Activated T-helper 17 cell treated with anti-CD3 and anti-CD28 coated beads, Interleukin-2, amount 50 U/mL, for 72 hours (primary cell): ENCODE data around the gene WDFY4. TPM values are rescaled to one million over a fixed set of nuclear protein-coding genes. Genes with fewer than 3 reads are reported as not detected.

Experiments
- ATAC-seq: fragments of 150-1000 bp; cut with Tn5 transposase; replicated peaks from 2 replicates; pipeline ENCODE4 v1.10.0; 2021; ENCODE audit warnings: mild to moderate bottlenecking, moderate library complexity
- H3K27ac Mint-ChIP-seq: one replicate; pipeline ENCODE4 v1.8.0; 2022; ENCODE audit warnings: mixed read lengths
- H3K27me3 Mint-ChIP-seq: one replicate; pipeline ENCODE4 v1.8.0; 2022; ENCODE audit warnings: mixed read lengths
- H3K36me3 Mint-ChIP-seq: one replicate; pipeline ENCODE4 v1.8.0; 2022; ENCODE audit warnings: low read depth, mild to moderate bottlenecking, mixed read lengths
- H3K4me1 Mint-ChIP-seq: one replicate; pipeline ENCODE4 v1.8.0; 2022; ENCODE audit warnings: mixed read lengths
- H3K4me3 Mint-ChIP-seq: one replicate; pipeline ENCODE4 v1.8.0; 2022; ENCODE audit warnings: mild to moderate bottlenecking, mixed read lengths
- H3K9me3 Mint-ChIP-seq: one replicate; pipeline ENCODE4 v1.8.0; 2022; ENCODE audit warnings: mixed read lengths
- total RNA-seq, 2 donors: library from RNA; stranded (reverse); gene quantifications; one replicate each; pipeline ENCODE4 v1.2.3, GENCODE V29; 2022

The WDFY4 gene
- total RNA-seq, 2 donors from 2014 or later, result 0.35 to 0.90 TPM

DNA sequence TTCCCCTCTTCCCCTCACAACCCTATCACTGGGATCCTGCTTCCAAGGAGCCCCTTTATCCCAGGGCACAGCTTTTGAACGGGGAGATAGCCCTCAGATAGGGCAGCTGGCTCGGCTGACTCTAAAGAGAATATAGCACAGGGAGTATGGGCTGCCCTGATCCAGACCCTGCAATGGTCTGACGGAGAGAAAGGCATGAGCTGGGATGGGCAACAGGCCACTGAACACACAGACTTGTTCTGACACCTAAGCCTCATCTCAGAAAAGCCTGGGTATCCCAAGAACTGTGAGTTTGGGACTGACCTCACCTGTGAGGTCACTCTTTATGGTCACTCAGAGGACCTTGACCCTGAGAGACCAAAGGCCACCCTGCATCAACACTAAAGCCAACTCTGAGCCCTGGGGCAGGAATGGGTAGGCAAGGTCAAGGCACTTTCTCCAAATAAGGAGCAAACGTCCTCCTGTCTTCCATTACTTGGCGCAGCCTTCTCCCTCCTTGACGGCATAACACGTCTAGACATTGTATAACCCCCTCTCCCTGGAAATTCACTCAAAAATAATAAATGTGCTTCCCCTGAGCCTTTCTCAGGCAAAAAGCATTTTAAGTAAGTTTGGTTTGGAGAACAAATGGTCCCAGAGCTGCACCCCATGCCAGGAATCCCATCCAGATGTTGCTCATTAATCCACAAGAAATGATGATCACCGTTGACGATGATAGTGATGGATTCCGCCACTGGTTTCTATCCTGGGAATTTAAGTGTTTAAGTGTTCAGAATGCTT is 263.2 kb downstream of the WDFY4 start:
- ATAC-seq, result no peak
- H3K9me3 Mint-ChIP-seq, result no peaks in the 10 kb centered on the region
- H3K4me3 Mint-ChIP-seq, result no peak overlapping the region
- no peaks in the 10 kb centered on the region for H3K36me3 Mint-ChIP-seq
- H3K27ac Mint-ChIP-seq, result no peak overlapping the region
- peaks cover 7% of the 10 kb centered on the region for H3K27me3 Mint-ChIP-seq
- no peaks in the 10 kb centered on the region for H3K4me1 Mint-ChIP-seq

DNA sequence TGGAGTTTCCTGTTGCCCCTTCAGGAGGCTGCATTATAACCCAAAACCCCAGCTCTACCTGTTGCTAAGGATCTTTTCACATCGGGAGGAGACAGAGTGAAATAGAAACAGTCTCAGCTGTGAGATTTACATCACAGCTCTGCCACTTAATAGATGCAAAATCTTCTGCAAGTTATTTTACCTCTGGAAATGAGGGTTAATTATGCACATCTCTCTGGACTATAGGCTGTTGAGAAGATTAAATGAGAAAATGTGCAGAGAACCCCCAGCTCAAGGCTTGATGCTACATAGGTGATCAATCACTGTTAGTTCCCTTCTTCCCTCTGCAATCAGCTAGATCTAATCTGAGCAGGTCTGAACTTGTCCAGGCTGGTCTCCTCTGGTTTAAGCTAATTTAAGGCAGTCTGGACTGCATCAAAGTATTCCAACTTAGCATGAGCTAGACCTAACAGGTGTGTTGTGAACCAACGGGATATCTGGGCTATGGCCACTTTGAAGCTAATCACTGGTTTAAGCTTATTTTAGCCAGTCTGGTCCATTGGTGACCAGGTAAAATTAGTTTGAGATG is 263.9 kb downstream of the WDFY4 start:
- Mint-ChIP-seq H3K27ac (no peak overlapping the region), H3K36me3 (no peaks in the 10 kb centered on the region)

DNA sequence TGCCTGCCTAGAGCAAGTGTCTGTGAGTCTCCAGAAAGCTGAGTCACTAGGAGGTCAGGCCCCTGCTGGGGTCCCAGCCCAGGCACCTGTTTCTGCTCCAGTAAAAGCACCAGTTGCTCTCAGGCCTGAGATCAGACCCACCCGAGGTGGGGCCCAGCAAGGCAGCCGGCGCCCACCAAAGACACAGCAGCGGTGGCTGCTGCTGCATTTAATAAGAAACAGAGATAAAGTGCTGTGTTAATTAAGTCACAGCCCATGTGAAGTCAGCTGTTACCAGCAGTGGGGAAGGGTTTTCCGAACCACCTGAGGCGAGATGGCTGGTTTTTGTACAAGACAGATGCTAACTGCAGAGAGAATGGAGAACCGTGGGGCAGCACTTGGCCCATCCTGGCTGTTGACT is 267.0 kb downstream of the WDFY4 start:
- Mint-ChIP-seq H3K4me1 (no peaks in the 10 kb centered on the region), H3K4me3 (no peak overlapping the region), H3K36me3 (no peaks in the 10 kb centered on the region), H3K27me3 (peaks cover 10% of the 10 kb centered on the region), H3K9me3 (no peaks in the 10 kb centered on the region), H3K27ac (no peak overlapping the region)
- no peak for ATAC-seq

More for the DNA sequence above, 263.9 kb downstream of the WDFY4 start:
- Mint-ChIP-seq H3K4me3 (no peak overlapping the region), H3K9me3 (no peaks in the 10 kb centered on the region), H3K27me3 (peaks cover 7% of the 10 kb centered on the region), H3K4me1 (no peaks in the 10 kb centered on the region)
- ATAC-seq, result no peak

DNA sequence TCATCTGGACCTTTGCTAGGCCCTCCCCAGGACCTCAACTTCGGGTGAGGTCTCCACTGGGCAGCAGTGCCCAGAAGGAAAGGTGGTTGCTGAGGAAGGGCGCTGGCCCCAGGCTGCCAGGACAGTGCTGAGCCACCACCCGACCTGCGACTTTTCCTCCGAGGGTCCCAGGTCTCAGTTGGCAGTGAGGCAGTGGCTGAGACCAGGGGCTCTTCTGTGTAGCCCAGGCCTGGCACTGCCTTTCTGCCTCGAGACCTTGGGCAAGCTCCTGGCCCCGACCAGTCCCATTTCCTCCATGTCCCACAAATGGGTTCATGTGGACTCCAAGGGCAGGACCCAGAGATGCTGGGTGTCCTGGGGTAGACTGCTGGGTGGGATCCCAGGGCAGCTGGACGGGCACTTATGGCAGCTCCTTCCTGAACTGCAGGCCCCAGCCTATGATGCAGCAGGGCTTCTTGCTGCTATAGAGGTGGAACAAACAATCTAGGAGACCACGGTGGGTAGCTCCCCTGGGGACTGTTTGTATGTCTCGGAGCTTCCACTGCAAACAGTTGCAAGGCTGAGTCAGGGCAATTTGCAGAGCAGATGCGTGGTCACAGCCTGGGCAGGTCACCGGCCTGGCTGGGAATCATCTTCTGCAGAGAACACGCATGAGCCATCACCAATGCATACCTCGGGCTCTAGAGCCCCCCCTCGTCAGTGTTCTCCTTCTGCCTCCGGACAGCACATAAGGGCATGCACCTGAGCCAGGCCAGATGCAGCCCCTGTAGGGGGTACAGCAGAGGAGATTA is 272.9 kb downstream of the WDFY4 start:
- no peak for ATAC-seq
- Mint-ChIP-seq H3K27ac (no peak overlapping the region), H3K27me3 (peaks cover 13% of the 10 kb centered on the region), H3K4me3 (no peak overlapping the region), H3K9me3 (no peaks in the 10 kb centered on the region), H3K4me1 (no peaks in the 10 kb centered on the region), H3K36me3 (no peaks in the 10 kb centered on the region)

- no peak for ATAC-seq
Measured at GRCh38 chr10:48958598-48959190, 274.0 kb downstream of the WDFY4 start.

GRCh38 chr10:48964038-48964437 is 279.4 kb downstream of the WDFY4 start:
- no peaks in the 10 kb centered on the region for H3K36me3 Mint-ChIP-seq
- no peaks in the 10 kb centered on the region for H3K9me3 Mint-ChIP-seq
- no peak overlapping the region for H3K27ac Mint-ChIP-seq
- H3K4me1 Mint-ChIP-seq, result no peaks in the 10 kb centered on the region
- no peak for ATAC-seq
- peaks cover 20% of the 10 kb centered on the region for H3K27me3 Mint-ChIP-seq
- no peak overlapping the region for H3K4me3 Mint-ChIP-seq

More at GRCh38 chr10:48958598-48959190, 274.0 kb downstream of the WDFY4 start:
- no peak overlapping the region for H3K27ac Mint-ChIP-seq
- H3K9me3 Mint-ChIP-seq, result no peaks in the 10 kb centered on the region
- no peaks in the 10 kb centered on the region for H3K4me1 Mint-ChIP-seq
- H3K4me3 Mint-ChIP-seq, result no peak overlapping the region
- no peaks in the 10 kb centered on the region for H3K36me3 Mint-ChIP-seq
- peaks cover 13% of the 10 kb centered on the region for H3K27me3 Mint-ChIP-seq

DNA sequence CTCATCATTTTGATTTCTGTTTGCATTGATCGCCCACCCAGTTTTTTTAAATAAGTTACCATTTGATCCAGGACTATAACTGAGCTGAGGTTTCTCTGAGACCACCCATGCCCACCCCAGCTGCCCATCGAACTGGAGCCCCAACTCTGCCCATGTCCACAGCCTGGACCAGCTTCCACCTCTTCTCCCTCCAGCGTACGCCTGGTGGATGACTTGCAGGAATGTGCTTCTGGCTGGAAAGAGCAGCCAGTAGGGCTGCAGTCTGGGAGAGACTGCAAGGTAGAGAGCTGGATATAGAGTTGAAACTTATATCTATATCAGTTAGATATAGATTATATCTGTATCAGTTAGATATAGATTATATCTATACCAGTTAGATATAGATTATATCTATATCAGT is 280.8 kb downstream of the WDFY4 start:
- no peak overlapping the region for H3K27ac Mint-ChIP-seq
- no peaks in the 10 kb centered on the region for H3K36me3 Mint-ChIP-seq
- H3K4me3 Mint-ChIP-seq, result no peak overlapping the region
- peaks cover 20% of the 10 kb centered on the region for H3K27me3 Mint-ChIP-seq
- no peaks in the 10 kb centered on the region for H3K4me1 Mint-ChIP-seq
- H3K9me3 Mint-ChIP-seq, result no peaks in the 10 kb centered on the region
- no peak for ATAC-seq

GRCh38 chr10:48968036-48968435 is 283.4 kb downstream of the WDFY4 start:
- Mint-ChIP-seq H3K36me3 (no peaks in the 10 kb centered on the region), H3K27ac (no peak overlapping the region), H3K4me1 (no peaks in the 10 kb centered on the region), H3K4me3 (no peak overlapping the region), H3K27me3 (peaks cover 15% of the 10 kb centered on the region), H3K9me3 (no peaks in the 10 kb centered on the region)
- no peak for ATAC-seq

GRCh38 chr10:48970046-48970445 is 285.4 kb downstream of the WDFY4 start:
- Mint-ChIP-seq H3K27me3 (peaks cover 16% of the 10 kb centered on the region), H3K9me3 (no peaks in the 10 kb centered on the region), H3K36me3 (no peaks in the 10 kb centered on the region), H3K4me3 (no peak overlapping the region), H3K4me1 (no peaks in the 10 kb centered on the region), H3K27ac (no peak overlapping the region)
- no peak for ATAC-seq

DNA sequence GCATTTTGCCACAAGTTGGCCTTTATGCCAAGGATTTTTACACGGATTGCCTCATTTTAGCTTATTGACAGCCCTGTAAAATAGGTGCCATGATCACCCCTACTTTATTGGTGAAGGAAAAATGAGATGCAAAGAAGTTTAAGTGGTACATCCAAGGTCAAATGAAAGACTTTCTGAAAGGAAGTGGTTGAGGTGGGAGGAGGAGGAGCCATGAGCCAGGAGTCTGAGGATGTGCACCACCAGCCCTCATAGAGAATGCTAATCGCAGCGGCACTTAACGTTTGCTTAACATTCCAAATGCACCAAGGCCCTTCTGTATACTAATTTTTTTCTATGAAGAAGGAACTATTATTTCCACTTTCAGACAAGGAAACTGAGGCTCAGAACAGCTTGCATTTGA is 286.0 kb downstream of the WDFY4 start:
- H3K4me1 Mint-ChIP-seq, result no peaks in the 10 kb centered on the region
- H3K4me3 Mint-ChIP-seq, result no peak overlapping the region
- H3K27me3 Mint-ChIP-seq, result peaks cover 19% of the 10 kb centered on the region
- H3K36me3 Mint-ChIP-seq, result no peaks in the 10 kb centered on the region
- H3K9me3 Mint-ChIP-seq, result no peaks in the 10 kb centered on the region
- no peak for ATAC-seq
- H3K27ac Mint-ChIP-seq, result no peak overlapping the region

- H3K27ac Mint-ChIP-seq, result no peak overlapping the region
- ATAC-seq, result no peak
- peaks cover 11% of the 10 kb centered on the region for H3K27me3 Mint-ChIP-seq
- no peaks in the 10 kb centered on the region for H3K36me3 Mint-ChIP-seq
- no peak overlapping the region for H3K4me3 Mint-ChIP-seq
- no peaks in the 10 kb centered on the region for H3K9me3 Mint-ChIP-seq
- H3K4me1 Mint-ChIP-seq, result no peaks in the 10 kb centered on the region
Measured at GRCh38 chr10:48973065-48973464, 288.4 kb downstream of the WDFY4 start.

GRCh38 chr10:48974510-48975156 is 290.0 kb downstream of the WDFY4 start:
- H3K36me3 Mint-ChIP-seq, result no peaks in the 10 kb centered on the region
- no peaks in the 10 kb centered on the region for H3K4me1 Mint-ChIP-seq
- no peak overlapping the region for H3K27ac Mint-ChIP-seq
- H3K9me3 Mint-ChIP-seq, result no peaks in the 10 kb centered on the region
- H3K27me3 Mint-ChIP-seq, result peaks cover 12% of the 10 kb centered on the region
- no peak overlapping the region for H3K4me3 Mint-ChIP-seq
- ATAC-seq, result no peak

GRCh38 chr10:48976196-48976595 is 291.5 kb downstream of the WDFY4 start:
- Mint-ChIP-seq H3K36me3 (no peaks in the 10 kb centered on the region), H3K27me3 (peaks cover 12% of the 10 kb centered on the region), H3K27ac (no peak overlapping the region), H3K4me3 (no peak overlapping the region), H3K4me1 (peaks cover under 1% of the 10 kb centered on the region), H3K9me3 (no peaks in the 10 kb centered on the region)
- ATAC-seq, result no peak

DNA sequence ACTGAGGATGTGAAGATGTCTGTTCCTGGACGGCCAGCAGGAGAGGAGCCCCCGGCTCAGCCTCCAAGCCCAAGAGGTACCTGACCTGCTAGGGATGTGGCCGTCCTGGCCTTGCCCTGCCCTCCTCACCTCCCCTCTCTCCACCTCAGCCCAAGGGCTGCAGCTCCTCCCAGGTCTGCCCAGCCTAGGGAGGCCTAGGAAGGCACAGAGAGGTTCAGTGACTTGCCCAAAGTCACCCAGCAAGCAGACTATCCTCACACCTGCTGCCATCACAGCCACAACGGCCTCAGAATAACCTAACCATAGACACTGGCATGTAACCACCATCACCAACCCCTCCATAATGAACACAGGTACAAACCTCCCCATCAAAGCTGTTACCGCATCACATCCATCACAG is 293.6 kb downstream of the WDFY4 start:
- Mint-ChIP-seq H3K27me3 (peaks cover 10% of the 10 kb centered on the region), H3K4me1 (peaks cover 3% of the 10 kb centered on the region), H3K36me3 (no peaks in the 10 kb centered on the region), H3K9me3 (no peaks in the 10 kb centered on the region), H3K27ac (no peak overlapping the region), H3K4me3 (no peak overlapping the region)
- ATAC-seq, result no peak
